ENCODE measurements around the gene LITAF.
"Not testable (repeated sequence)": the region's sequence is repeated elsewhere in the genome, so short reads cannot be mapped to it uniquely, and the experiment has no call there.

Gene LITAF

GRCh38 chr16:11597235-11598095 is 10.7 kb upstream of the LITAF start:
- DNase-seq (ENCODE audit: low spot score): no peak

DNA sequence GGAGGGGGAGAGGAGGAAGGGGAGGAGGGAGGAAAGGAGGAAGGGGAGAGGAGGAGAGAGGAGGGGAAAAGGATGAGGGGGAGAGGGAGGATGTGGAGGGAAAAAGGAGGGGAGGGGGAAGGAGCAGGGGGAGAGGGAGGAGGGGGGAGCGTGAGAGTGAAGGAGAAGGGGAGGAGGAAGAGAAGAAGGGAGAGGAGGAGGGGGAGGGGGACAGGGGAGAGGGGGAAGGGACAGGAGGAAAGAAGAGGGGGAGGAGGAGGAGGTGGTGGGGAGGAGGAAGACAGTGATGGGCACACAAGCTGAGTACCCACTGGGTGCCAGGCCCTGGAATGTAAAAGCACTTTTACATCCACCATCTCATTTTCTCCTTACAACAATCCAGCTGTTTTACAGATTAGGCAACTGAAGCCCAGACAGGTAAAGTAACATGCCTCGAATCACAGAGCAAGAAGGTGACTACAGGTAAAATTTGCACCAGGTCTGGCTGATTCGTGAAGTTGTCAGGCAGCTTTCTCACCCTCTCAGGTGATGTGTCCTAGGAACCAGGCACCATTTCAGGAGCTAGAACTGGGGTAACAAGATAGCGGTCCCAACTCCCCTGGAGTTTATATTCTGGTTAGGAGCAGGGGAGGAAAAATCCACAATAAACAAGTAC is 10.0 kb upstream of the LITAF start:
- DNase-seq (ENCODE audit: low spot score): no peak

DNA sequence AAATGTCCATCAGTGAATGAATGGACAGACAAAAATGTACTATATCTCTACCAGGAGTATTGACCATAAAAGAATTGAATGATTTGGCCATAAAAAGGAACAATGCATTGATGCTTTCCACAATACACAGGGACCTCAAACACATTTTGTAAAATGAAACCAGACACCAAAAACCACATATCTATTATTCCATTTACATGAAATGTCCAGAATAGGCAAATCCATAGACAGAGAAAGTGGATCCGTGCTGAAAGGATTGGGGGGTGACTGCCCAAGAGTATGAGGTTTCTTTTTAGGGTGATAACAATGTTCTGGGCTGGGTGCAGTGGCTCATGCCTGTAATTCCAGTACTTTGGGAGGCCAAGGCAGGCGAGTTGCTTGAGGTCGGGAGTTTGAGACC is 6.9 kb upstream of the LITAF start:
- no peak for DNase-seq (ENCODE audit: low spot score)

DNA sequence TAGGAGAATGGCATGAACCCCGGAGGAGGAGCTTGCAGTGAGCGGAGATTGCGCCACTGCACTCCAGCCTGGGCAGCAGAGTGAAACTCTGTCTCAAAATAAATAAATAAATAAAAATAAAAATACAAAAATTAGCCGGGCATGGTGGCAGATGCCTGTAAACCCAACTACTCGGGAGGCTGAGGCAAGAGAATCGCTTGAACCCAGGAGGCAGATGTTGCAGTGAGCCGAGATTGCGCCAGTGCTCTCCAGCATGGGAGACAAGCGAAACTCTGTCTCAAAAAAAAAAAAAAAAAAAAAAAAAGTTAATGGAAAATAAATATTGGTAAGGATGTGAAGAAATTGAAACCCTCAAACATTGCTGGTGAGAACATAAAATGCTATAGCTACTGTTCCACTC is 6.4 kb upstream of the LITAF start:
- not testable (repeated sequence) for DNase-seq (ENCODE audit: low spot score)

DNA sequence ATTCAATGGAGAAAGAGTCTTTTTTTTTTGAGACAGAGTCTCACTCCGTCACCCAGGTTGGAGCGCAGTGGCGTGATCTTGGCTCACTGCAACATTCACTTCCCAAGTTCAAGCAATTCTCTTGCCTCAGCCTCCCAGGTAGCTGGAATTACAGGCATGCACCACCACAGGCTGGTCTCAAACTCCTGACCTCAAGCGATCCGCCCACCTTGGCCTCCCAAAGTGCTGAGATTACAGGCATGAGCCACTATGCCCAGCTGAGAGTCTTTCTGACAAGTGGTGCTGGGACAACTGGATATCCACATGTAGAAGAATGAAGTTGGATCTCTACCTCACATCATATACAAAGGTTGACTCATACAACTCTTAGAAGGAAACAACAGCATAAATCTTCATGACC is 4.9 kb upstream of the LITAF start:
- not testable (repeated sequence) for DNase-seq (ENCODE audit: low spot score)

- DNase-seq (ENCODE audit: low spot score): no peak
These were observed 2.5 kb upstream of the LITAF start for GRCh38 chr16:11589198-11589550.

GRCh38 chr16:11588321-11589197 is 1.8 kb upstream of the LITAF start:
- DNase-seq (ENCODE audit: low spot score): no peak

GRCh38 chr16:11587643-11588247 is 1.0 kb upstream of the LITAF start:
- no peak for DNase-seq (ENCODE audit: low spot score)

DNA sequence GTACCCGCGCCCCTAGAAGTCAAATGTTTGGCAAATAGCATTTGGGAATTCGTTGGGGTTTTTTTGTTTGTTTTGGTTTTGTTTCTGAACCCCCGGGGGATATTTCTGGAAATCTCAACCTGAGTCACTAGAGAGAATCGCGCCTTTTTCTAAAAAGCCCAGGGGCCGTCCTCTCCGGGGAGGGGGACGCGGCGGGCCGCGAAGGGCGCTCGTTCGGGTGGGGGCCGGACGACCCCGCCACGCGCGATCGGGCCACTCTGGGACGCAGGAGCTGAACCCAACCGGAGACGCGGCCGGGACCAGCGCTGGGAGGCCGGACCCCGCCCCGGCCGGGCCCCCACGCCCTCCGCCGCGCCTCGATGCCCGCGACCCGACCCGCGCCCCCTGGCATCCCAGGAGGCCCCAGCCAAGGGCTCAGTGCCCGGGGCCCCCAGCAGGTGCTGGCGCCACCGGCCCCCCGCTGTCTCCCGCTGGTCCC is 302 bp downstream of the LITAF start:
- DNase-seq (ENCODE audit: low spot score): no peak

GRCh38 chr16:11585460-11586377 is 1.0 kb downstream of the LITAF start:
- no peak for DNase-seq (ENCODE audit: low spot score)

- no peak for DNase-seq (ENCODE audit: low spot score)
These were observed 2.7 kb downstream of the LITAF start for GRCh38 chr16:11583889-11584565.

DNA sequence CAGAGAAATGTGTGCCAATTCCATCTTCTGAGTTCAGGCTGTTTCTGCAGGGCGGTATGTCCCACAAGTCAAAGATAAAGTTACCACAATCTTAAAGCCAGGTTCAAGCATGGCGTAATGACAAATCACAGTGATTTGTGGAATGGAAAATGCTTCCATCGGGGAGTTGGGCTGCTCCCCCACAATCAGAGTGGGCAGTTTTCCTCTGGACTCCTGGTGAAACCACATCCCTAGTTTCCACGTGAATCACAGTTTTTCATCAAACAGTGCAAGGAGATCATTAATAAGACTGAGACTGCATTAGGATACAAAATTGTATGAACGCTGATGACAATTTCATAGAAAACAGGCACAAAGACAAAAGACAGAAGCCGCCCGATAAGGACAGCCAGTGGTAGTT is 3.6 kb downstream of the LITAF start:
- no peak for DNase-seq (ENCODE audit: low spot score)

GRCh38 chr16:11582157-11582814 is 4.4 kb downstream of the LITAF start:
- no peak for DNase-seq (ENCODE audit: low spot score)

DNA sequence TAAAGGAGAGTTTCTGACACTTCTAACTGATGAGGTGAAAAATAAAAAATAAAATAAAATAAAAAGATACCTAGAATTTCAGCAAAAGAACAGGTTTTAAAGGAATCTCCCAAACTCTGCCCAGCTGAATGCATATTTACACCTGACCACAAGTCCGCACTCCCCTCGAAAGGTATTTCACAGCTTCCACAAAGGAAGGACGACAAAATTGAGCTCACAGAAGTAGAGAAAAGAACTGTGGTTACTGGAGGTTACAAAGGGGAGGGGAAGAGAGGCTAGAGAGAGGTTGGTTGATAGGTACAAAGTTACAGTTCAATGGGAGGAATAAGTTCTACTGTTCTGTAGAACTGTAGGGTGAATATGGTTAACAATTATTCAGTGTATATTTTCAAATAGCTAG is 5.0 kb downstream of the LITAF start:
- DNase-seq (ENCODE audit: low spot score): no peak

GRCh38 chr16:11580451-11581086 is 6.2 kb downstream of the LITAF start:
- no peak for DNase-seq (ENCODE audit: low spot score)

- DNase-seq (ENCODE audit: low spot score): not testable (repeated sequence)
These were observed 9.4 kb downstream of the LITAF start for GRCh38 chr16:11577290-11577660.

GRCh38 chr16:11576427-11577289 is 10.1 kb downstream of the LITAF start:
- no peak for DNase-seq (ENCODE audit: low spot score)

- DNase-seq (ENCODE audit: low spot score): no peak
These were observed 11.5 kb downstream of the LITAF start for GRCh38 chr16:11575223-11575589.

All from iPS-NIHi11 (cell line).